Measurements from ENCODE around the gene MAGOHB. TPM values are rescaled to one million over a fixed set of nuclear protein-coding genes. Genes with fewer than 3 reads are reported as not detected.
"Not testable (repeated sequence)": the region's sequence is repeated elsewhere in the genome, so short reads cannot be mapped to it uniquely, and the experiment has no call there.

MAGOHB gene
- 27.0 TPM for total RNA-seq

DNA sequence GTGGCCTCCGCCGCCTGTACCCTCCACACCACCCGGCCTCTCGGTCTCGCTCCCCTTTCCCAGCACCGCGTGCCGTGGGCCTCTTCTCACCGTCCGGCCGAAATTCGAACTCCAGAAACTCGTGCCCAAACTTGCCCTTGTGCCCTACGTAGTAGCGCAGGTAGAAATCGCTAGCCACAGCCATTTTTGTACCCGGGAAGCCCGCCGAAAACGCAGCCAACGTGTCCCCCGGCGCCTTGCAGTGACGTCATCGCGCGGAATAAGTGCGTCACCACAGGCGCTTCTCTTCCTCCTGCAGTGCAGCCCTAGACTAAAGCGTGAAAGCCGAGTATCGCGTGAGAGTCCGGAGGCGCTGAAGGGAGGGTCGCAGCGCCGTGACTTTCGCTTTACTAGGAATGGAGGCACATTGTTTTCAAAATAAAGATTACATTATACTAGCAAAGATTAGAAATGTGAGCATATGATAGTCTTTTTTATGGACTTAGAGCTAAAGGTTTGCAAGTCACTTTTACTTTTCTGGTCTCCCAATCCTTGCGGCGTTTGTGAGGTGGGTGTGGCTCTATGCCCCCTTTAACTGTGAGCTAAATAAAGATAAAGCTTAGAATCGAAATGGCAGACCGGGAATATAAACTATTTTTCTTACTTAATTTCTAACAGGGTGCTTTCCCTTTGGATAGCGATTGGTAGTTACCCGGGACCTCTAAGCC, at the start of gene MAGOHB:
Gene MAGOHB (minus strand): TSS at position 261 of the 707 bp plus-strand sequence. CDS start 77 bp downstream, at position 184.
- DNase-seq: peak; percentile 96

DNA sequence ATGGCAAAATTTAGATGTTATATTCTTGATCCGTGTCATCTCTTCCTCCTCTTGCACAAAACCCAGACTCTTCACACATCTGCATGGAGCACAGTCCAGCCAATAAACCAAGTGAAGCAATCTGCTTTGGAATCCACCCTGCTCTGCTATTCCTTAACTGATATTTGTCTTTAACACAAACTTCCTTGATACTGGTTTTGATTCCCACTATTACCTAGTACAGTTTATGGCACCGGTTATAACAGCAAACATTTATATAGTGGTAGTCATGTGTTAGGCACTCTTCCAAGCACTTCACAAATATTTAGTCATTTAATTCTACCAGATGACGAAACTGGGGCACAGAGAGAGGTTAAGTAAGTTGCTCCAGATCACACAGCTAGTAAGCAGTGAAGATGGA, 47.9 kb upstream of the MAGOHB start:
- no peak for DNase-seq

DNA sequence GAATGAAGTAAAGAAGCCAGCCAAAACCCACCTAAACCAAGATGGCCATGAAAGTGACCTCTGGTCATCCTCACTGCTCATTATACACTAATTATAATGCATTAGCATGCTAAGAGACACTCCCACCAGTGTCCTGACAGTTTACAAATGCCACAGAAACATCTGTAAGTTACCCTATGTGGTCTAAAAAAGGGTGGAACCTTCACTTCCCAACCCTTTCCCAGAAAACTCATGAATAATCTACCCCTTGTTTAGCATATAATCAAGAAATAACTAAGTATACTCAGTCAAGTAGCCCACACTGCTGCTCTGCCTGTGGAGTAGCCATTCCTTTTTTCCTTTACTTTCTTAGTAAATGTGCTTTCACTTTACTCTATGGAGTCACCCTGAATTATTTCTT, 40.6 kb upstream of the MAGOHB start:
- DNase-seq: no peak

DNA sequence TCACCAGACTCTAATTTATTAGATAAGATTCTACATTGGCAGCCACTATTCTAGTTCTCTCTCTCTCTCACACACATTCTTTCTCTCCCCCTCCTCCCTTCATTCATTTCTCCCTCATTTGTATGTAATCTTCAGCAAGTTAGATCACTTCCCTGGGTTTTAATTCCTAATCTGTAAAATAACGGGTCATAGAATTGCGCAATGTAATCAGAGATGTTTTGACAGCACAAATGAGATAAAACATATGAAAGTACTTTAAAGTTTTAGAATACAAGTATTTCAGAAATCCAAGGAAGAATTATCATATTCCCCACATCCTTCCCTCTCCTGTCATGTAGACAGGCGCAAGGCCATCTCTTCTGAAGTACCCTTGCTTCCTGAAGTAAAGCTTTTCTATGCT, 38.8 kb upstream of the MAGOHB start:
- DNase-seq: no peak

DNA sequence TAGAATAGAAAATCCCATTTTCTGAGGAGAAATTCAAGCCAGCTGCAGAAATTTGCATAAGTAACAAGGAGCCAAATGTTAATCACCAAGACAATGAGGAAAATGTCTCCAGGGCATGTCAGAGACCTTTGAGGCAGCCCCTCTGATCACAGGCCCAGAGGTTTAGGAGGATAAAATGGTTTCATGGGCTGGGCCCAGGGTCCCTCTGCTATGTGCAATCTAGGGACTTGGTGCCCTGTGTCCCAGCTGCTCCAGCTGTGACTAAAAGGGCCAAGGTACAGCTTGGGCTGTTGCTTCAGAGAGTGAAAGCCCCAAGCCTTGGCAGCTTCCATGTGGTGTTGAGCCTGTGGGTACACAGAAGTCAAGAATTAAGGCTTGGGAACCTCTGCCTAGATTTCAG, 33.2 kb upstream of the MAGOHB start:
- DNase-seq: not testable (repeated sequence)

DNA sequence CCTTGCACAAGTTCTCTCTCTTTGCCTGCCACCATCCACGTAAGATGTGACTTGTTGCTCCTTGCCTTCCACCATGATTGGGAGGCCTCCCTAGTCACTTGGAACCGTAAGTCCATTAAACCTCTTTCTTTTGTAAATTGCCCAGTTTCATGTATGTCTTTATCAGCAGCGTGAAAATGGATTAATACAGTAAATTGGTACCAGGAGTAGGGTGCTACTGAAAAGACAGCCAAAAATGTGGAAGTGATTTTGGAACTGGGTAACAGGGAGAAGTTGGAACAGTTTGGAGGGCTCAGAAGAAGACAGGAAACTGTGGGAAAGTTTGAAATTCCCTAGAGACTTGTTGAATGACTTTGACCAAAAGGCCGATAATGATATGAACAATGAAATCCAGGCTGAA, 32.5 kb upstream of the MAGOHB start:
- no peak for DNase-seq

DNA sequence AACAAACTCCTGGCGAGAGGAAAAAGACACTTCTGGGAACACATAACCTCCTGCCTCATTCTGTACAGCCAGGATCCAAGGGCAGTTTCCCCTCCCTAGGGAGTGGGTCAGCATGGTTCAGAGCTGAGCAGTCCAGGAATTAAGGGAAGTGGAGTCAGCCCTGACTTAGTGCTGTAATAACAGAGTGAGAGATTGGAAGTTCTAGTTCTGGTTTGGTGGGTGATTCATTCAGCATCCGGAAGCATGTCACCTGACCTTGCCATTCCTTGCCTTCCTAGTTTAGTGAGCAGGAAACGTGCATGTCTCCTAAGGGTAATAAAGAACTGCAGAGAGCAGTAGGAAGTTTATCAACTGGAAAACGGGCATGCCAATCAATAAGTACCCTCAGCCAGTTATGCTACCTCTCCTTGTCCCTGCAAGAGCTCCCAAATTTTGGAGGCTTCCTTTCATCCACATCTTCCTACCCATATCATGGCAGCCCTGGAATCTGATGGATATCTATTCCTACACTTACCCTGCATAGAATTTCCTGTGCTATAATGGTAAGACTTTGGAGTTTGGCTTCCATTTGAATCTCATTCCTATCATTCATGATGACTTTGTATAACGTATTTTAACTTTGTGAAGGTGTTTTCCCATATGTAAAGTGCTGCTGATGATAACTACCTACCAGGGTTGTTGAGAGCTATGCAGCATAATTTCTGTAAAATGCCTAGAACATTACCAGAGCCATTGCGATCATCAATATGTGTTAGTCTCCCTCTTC, 28.5 kb upstream of the MAGOHB start:
- no peak for DNase-seq

DNA sequence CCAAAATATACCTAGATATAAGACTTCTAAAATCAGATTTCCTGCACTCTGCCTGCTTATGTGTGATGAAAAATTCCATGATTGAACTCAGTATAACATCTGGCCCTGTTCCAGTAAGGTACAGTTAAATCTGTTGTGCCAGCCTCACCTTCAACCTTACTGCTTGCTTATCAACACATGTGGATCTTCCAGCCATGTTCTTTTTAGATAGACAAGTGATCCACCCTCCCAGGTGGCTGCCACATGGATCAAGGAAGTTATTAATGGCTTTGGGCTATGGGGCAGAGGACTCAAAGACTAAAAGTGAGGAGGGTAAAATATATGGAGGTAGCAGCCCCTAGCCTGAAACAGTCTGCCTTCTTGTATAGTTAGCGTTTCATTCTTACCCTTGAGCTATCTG, 25.3 kb upstream of the MAGOHB start:
- no peak for DNase-seq

DNA sequence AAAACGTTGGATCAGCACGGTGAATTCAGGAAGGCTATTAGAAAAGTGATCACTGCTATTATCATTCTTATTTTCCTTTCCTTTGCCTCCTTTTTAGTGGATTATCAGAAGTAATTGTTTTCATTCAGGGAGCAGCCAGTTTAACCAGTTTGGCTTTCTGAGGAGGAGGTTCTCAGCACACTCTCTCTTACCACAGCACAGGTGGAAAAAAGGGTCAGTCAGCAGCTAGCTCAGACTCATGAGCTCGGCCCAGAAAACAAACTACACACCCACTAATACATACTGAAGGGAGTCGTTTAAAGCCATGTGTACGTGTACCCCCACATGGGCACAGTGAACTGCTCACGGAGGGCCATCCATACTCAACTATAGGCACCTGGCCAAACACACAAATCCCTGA, 23.2 kb upstream of the MAGOHB start:
- no peak for DNase-seq

DNA sequence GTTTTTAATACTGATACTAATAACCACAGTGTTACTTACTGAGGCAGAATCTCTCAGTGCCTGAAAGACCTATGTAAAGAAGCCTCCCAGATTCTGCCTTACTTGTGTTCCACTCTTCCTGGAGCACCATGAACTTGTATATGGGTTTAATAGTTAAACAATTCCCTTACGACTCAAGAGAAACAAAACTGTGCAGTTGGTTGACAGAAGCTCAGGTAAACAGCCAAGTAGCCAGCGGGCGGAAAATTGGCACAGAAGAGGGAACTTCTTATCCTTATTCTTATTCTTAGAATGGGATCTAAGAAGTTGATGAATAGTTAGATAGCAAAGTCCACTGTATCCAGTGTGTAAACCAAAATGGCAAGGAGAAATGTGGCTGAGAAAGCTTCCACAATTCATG, 22.7 kb upstream of the MAGOHB start:
- no peak for DNase-seq

DNA sequence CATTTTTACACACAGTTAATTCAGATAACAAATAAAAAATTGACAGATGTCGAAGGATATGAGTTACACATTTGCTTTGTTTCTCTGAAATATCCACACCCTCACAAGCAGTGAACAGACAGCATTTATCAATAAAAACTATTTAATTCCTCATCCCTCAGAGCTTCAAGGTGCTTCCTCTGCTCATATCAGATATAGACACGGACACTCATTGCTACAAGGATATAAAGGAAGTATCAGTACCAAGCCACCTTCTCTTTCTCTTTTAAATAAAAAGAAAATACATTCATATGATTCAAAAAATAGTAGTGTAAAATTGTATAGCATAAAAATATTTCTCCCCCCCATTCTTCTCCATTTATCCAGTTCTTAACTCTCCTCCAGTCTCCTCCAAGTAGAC, 21.9 kb upstream of the MAGOHB start:
- DNase-seq: no peak

DNA sequence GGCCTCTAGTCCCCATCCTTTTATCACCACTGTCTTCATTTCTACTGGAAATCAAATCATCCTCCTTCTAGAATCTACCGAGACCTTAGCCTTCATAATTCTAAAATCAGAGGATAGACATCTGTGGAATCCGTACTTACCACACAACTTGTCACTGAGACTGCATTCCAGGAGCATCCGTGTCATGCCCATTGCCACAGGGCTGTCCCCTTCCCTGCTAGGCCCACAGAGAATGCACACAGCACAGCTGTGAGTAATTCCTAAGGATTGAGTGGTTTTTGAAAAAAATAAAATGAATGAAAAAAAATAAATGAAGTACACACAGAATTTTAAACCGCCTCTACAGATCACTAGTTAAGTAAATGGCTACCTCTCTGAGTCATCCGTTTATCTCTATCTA, 21.0 kb upstream of the MAGOHB start:
- DNase-seq: no peak

DNA sequence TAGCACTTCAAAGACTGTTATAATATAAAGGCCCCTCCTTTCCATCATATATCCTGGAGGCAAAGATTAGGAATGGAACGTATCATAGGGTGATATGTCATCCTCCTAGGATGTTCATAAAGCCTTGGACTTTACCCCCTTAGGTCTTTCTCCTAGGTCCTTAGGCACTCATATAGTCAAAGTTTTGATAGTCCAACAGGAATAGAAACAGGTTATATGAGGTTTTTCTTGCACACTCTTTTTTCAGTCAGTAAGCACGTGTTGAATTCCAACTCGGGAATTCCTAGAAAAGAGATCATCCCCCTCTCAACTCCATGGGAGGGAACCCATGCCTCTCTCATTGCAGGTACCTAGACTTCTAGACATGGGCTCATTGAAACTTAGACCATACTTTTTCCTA, 20.1 kb upstream of the MAGOHB start:
- DNase-seq: no peak

DNA sequence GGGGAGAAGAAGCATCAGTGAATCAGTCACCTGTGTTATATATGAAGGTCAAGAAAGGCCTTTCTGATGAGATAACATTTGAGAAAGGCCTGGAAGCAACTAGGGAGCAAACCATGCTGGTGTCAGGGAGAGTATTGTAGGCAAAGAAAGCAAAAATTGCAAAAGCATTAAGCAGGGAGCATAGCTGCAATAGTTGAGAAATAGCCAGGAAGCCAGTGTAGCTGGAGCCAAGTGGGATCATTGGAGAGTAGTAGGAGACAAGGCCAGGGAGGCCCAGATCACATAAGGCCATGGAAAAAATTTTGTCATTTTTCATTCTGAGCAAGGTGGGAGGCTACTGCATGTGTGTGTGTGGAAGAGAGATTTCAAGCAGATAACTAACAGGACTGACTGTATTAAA, 18.8 kb upstream of the MAGOHB start:
- no peak for DNase-seq

DNA sequence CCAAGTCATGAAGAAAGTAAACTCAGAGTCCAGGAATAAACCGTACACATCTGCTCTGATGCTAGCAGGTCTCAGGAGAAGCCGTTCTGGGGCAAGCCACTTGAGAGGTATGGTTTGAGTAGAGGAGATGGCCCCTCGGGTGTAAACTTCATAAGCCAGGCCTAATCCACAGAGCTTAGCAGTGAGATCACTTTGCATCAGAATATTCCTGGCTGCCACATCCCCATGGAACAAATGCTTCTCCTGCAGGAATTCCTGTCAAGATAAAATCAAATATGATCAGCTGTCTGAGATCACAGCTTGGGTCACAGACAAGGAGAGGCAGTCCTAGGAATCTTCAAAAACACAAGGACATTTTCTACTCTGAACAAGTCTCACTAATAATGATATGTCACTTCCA, 11.2 kb upstream of the MAGOHB start:
- no peak for DNase-seq

DNA sequence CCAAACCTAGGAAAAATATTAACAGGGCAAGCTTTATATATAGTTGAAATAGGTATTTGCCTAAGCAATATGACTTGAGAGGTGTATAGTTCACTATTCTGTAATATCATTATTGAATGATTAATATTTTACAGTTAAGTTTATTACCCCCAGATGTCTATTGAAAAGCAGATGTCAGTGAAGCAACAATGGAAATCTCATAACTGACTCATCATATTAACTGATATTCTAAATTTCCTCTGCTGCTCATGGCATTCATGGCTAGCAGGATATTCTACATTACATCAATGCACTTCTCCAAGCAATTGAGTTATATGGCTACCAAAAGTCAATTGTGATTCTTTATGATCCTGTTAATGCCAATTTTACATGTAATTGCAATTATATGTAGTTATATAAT, 9.7 kb upstream of the MAGOHB start:
- DNase-seq: no peak

DNA sequence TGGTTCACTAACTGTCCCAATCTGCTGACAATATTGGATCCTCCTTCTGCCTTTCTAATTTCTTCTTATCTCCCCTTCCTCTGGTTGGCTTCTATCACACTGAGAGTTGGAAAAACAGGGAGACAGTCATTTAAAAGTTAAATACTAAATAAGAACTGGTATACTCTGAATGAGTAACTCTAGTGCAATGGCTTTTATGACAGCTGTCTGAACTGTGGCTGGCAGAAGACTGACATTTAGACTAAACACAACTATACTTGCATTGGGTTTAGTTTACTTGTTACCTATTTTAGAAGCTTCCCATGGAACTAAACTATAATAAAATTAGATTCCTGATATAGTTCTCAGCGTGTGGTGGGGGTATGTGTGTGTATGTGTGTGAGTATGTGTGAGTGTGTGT, 7.9 kb upstream of the MAGOHB start:
- DNase-seq: no peak

DNA sequence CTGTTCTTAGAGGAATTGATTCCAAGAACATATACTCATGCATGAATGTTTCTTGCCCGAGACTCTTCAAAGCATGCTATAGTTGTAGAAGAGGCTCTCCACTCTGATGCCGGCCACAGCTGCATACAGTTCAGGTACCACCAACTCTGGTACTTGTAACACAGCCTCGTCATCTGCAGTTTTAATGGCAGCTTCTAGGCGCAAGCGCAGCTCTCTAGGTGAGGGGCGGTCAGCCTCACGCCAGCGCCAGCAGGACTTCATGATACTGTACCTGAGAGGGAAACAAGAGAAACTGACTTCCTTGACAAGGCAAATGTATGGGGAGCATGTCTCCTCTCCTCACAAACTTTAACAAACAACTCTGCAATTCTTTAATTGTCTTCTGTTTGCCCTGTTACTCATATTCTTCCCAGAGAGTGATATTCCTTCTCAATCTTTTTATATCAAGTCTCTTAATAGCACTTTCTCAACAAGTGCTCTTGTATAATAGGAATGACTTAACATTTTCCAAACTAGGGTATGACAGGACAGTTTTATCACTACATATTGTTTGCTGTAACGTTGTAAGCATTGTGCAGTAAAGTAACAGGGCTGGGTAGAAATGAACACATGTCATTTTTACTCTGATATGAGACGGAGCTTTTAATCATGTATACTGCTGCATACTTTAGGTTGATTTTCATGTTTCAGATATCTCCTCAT, 6.8 kb upstream of the MAGOHB start:
- no peak for DNase-seq

DNA sequence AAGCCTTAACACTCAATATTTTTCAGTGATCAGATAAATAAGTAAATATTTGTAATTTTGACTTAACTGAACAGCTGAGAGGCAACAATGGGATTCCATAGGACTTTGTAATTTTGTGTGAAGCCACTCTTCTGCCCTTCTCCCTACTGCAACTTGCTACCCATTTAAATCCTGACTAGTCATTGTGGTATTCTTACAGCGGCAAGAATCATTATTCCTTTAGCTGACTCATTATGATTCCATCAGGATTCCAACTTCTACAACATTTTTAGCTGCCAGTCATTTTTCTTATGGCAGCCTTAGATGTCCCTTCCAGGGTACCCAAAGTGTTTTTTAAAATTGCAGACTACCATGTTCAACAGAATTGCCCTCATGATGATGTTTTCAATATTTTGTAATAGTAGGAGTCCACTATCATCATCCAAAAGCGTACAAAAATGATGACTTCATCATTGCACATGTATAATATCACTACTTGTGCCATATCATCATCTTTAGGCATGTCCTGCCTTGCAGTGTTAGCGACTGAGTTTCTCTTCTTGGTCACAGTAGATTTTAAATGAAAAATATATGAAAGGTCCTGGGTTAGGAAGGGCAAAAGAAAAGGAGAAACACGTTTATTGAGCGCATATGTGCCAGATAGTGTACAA, 5.1 kb upstream of the MAGOHB start:
- no peak for DNase-seq

DNA sequence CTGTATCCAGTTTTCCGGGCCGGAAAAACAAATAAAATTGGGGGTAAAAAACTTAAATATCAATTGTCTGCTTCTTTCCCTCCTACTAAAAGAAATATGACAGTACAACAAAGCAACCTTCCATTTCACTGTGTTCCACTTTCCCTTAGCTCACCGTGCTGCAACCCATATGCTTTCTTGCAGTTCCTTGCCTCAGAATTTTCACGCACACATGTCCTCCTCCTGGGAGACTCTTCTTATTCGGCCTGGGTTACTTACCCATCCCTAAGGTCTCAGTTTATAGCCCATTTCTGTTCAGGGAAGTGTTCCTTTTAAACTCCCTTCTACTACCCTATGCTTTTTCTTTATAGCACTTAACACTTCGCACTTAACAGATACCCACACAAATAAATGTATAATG, 4.5 kb upstream of the MAGOHB start:
- no peak for DNase-seq

DNA sequence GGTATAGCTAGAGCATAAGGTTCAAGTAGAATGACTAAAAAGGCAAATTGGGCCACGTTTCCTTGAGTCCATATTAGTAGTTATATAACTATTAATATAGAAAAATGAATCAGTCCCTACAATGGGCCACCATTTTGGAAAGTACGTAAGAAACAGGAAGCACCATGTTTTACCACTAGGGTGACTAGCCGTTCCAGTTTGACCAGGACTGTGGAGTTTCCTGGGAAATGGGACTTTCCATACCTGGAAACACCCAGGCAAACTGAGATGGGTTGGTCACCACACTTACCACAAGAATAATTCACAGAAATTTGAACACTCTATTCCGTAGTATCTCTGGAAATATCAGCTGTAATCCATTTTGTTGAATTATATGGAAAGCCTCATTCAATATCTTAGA, 2.1 kb upstream of the MAGOHB start:
- DNase-seq: no peak

DNA sequence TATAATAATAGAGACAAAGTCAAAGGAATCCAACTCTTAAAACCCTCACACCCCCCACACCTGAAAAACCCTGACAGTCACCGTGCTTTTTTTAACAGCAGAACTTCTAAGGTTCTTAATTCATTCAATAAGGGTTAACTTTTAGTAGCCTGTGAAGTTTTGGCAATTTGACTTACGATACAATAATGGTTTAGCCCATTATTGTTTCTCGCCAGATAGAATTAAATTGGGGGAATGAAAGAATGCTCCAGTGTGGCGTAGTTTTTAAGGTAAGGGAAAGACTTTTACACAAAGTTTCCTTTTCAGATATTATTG, 604 bp upstream of the MAGOHB start:
- DNase-seq: no peak

DNA sequence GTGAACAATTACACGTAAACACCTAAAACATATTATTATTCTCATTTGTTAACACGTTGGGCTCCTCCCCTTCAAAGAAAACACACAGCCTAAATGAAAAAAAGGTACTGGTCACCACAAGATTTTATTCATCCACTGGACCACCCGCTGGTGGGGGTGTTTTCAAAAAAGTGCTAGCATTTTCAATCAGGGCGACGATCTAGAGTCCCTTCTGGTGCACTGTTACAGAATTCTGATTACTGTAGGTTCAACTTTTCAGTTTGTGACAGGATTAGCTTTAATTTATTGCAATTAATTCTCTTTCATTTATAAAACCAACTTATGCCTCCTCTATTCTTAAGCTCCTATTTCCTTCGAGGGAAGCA, 443 bp downstream of the MAGOHB start:
- no peak for DNase-seq

Data from skin of body (tissue), 2 donors.